GM12891 (cell line): ENCODE data around the gene NPAS2.

Source experiments
- POLR2A ChIP-seq: IDR thresholded peaks from 2 replicates; pipeline ENCODE4 v1.6.1; 2011; ENCODE audit warnings: low read depth, low read length, control low read depth
- POLR2AphosphoS5 ChIP-seq: IDR thresholded peaks from 2 replicates; pipeline ENCODE4 v1.6.1; 2011; ENCODE audit warnings: low read depth, low read length, control low read depth
- TAF1 ChIP-seq: IDR thresholded peaks from 2 replicates; pipeline ENCODE4 v1.6.1; 2011; ENCODE audit warnings: low read depth, low read length, control low read depth

DNA sequence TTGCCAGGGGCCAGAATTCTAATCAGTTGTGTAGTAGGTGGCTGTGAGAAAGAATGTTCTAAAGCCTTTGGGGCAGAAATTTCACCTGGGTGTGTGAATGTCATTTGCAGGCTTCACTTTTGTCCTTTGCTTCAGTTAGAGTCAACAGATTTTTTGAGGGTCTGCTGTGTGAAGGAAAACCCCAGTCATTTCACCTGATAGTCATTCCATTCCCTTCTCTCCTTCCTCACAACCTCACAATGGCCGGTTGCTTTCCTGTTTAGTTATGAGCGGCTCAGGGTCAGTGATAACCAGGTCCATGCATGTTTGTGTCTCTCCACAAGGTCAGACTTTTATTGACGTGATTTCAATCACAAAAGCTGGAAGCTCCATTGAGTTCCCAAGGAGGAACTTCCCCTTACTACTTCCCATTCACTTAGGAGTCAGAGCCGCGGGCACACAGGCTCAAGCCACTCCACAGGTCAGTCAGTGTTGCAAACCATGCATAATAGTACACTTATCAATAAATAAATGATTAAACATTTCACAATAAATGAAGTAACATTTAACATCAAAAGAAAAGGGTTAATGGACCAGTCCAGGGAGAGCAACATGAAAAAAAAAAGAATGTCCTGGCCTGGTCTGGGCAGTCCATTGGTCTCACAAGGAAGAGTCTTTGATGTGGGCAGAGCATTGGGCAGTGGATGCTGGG, 74.3 kb downstream of the NPAS2 start:
- TF ChIP-seq POLR2A (no peak), POLR2AphosphoS5 (no peak), TAF1 (no peak)
